CD14-positive monocyte (primary cell): Measurements from ENCODE around the gene PIKFYVE. TPM values are rescaled to one million over a fixed set of nuclear protein-coding genes. Genes with fewer than 3 reads are reported as not detected.

Source experiments
- DNase-seq, 3 donors: peaks; one replicate each; pipeline ENCODE4 v3.0.0-alpha.2; 2011 to 2022
- H2AFZ ChIP-seq: 2 replicates; pipeline ENCODE4 v1.6.0; 2012; ENCODE audit warnings: mild to moderate bottlenecking, low read depth, low read length, inconsistent platforms; ENCODE audit not compliant: insufficient read depth, poor library complexity, severe bottlenecking
- H3K27ac ChIP-seq, 2 donors: 1 replicate in 1 of 2; 2 replicates in 1 of 2; pipeline ENCODE4 v1.5.1; 2012 to 2013; ENCODE audit warnings: low read length in 2 of 2, control low read depth in 1 of 2, inconsistent platforms in 1 of 2, low read depth in 1 of 2, mild to moderate bottlenecking in 1 of 2
- H3K27me3 ChIP-seq, 2 donors: one replicate each; pipeline versions ENCODE4 v1.6.0 to v1.6.1; 2011 to 2013; ENCODE audit warnings: low read length in 2 of 2; ENCODE audit not compliant: control insufficient read depth in 2 of 2, insufficient read depth in 2 of 2
- H3K36me3 ChIP-seq, 2 donors: replicated peaks in 1 of 2; 1 replicate in 1 of 2; 2 replicates in 1 of 2; pipeline versions ENCODE4 v1.5.1 to v1.6.1; 2012 to 2013; ENCODE audit warnings: low read length in 2 of 2, control low read depth in 1 of 2, inconsistent platforms in 1 of 2, mild to moderate bottlenecking in 1 of 2; ENCODE audit not compliant: insufficient read depth in 2 of 2, control insufficient read depth in 1 of 2
- H3K4me1 ChIP-seq, 2 donors: 1 replicate in 1 of 2; 2 replicates in 1 of 2; pipeline versions ENCODE4 v1.5.1 to v1.6.1; 2012 to 2013; ENCODE audit warnings: low read length in 2 of 2, control low read depth in 1 of 2, inconsistent platforms in 1 of 2, mild to moderate bottlenecking in 1 of 2, moderate library complexity in 1 of 2; ENCODE audit not compliant: insufficient read depth in 2 of 2, control insufficient read depth in 1 of 2
- H3K4me2 ChIP-seq: replicated peaks from 2 replicates; pipeline ENCODE3; 2012; ENCODE audit warnings: low read length, moderate library complexity, mild to moderate bottlenecking; ENCODE audit not compliant: poor library complexity, severe bottlenecking; ENCODE audit errors: extremely low read depth
- H3K4me3 ChIP-seq, 3 experiments: fragments of 200-600 bp in 1 of 3; sonication (generic) in 1 of 3; replicated peaks in 1 of 3; 1 replicate in 2 of 3; 2 replicates in 1 of 3; pipeline ENCODE4 v1.5.1; 2011 to 2013; ENCODE audit warnings: low read length in 3 of 3, mild to moderate bottlenecking in 3 of 3, control low read depth in 2 of 3, low read depth in 2 of 3, inconsistent platforms in 1 of 3, moderate library complexity in 1 of 3
- H3K79me2 ChIP-seq: 2 replicates; pipeline ENCODE4 v1.6.0; 2012; ENCODE audit warnings: mild to moderate bottlenecking, control low read depth, inconsistent platforms, low read length, moderate library complexity; ENCODE audit not compliant: insufficient read depth
- H3K9ac ChIP-seq: 2 replicates; pipeline ENCODE4 v1.6.0; 2017; ENCODE audit warnings: low read length, mild to moderate bottlenecking; ENCODE audit not compliant: insufficient read depth, poor library complexity, severe bottlenecking
- H3K9me3 ChIP-seq, 2 donors: replicated peaks in 1 of 2; 1 replicate in 1 of 2; 2 replicates in 1 of 2; pipeline versions ENCODE4 v1.5.1 to v1.6.1; 2012 to 2013; ENCODE audit warnings: low read length in 2 of 2, control low read depth in 1 of 2; ENCODE audit not compliant: control insufficient read depth in 1 of 2, insufficient read depth in 1 of 2
- H4K20me1 ChIP-seq: 2 replicates; pipeline ENCODE4 v1.6.0; 2012; ENCODE audit warnings: mild to moderate bottlenecking, low read length, control low read depth, moderate library complexity; ENCODE audit not compliant: insufficient read depth
- H3K27ac Mint-ChIP-seq, 7 donors: one replicate each; pipeline ENCODE4 v1.8.0; 2020; ENCODE audit warnings: mild to moderate bottlenecking in 7 of 7, mixed read lengths in 7 of 7, moderate library complexity in 6 of 7, inconsistent platforms in 2 of 7
- H3K27me3 Mint-ChIP-seq, 3 donors: one replicate each; pipeline ENCODE4 v1.8.0; 2021 to 2022; ENCODE audit warnings: low read depth in 3 of 3, mild to moderate bottlenecking in 3 of 3, mixed read lengths in 3 of 3, moderate library complexity in 3 of 3, inconsistent platforms in 1 of 3
- H3K36me3 Mint-ChIP-seq, 2 donors: one replicate each; pipeline ENCODE4 v1.8.0; 2020; ENCODE audit warnings: mixed read lengths in 2 of 2, inconsistent platforms in 1 of 2, mild to moderate bottlenecking in 1 of 2
- H3K4me1 Mint-ChIP-seq: one replicate; pipeline ENCODE4 v1.8.0; 2020; ENCODE audit warnings: mild to moderate bottlenecking, mixed read lengths
- H3K4me3 Mint-ChIP-seq, 2 donors: one replicate each; pipeline ENCODE4 v1.8.0; 2020; ENCODE audit warnings: mild to moderate bottlenecking in 2 of 2, mixed read lengths in 2 of 2, moderate library complexity in 1 of 2
- H3K9me3 Mint-ChIP-seq, 7 donors: one replicate each; pipeline ENCODE4 v1.8.0; 2020 to 2022; ENCODE audit warnings: mixed read lengths in 7 of 7, mild to moderate bottlenecking in 6 of 7, moderate library complexity in 6 of 7, inconsistent platforms in 2 of 7
- CTCF ChIP-seq: fragments of 200-600 bp; IDR thresholded peaks from one replicate; pipeline ENCODE4 v1.8.0; 2022; ENCODE audit warnings: antibody characterized with exemption, mild to moderate bottlenecking
- WGBS: methylation state at CpG from one replicate; pipeline ENCODE4 v1.1.5; 2013; ENCODE audit warnings: missing lambda C conversion rate; ENCODE audit not compliant: insufficient coverage; 5-methylcytosine and 5-hydroxymethylcytosine counted together
- intact Hi-C, 2 donors: fragments of 100-400 bp; cut with micrococcal nuclease; formaldehyde crosslinking; loops; one replicate each; pipeline versions ENCODE4 v1.15.0 to v1.15.1; 2023
- polyA plus RNA-seq, 3 donors: library from polyadenylated mRNA; depleted of rRNA in 1 of 3; unstranded in 2 of 3; stranded (reverse) in 1 of 3; fragments of 300-500 nt in 2 of 3; fragments of >200 nt in 1 of 3; fragmentation: Illumina TruSeq in 2 of 3; gene quantifications; 1 replicate in 2 of 3; 2 replicates in 1 of 3; pipeline ENCODE4 v1.2.3, GENCODE V29; 2012 to 2021

PIKFYVE gene
- polyA plus RNA-seq, 3 donors: 3.5 to 17.6 (median 6.2) TPM

GRCh38 chr2:208222351-208222750 lies 43.7 kb upstream of the PIKFYVE start:
- no peak overlapping the region for H3K4me3 Mint-ChIP-seq
- Histone ChIP-seq H3K79me2 (no peaks in the 10 kb centered on the region), H3K36me3 (no peaks in the 10 kb centered on the region), H3K4me1 (no peaks in the 10 kb centered on the region), H3K9ac (no peak overlapping the region), H3K27me3 (no peaks in the 10 kb centered on the region), H3K4me3 (no peak overlapping the region), H3K4me2 (no peak overlapping the region), H4K20me1 (no peaks in the 10 kb centered on the region), H3K9me3 (peaks cover 0 to 5% of the 10 kb centered on the region in 2 donors), H2AFZ (no peak overlapping the region), H3K27ac (no peak overlapping the region)
- peaks cover 0 to 2% of the 10 kb centered on the region in 2 donors for H3K36me3 Mint-ChIP-seq
- WGBS: 90% methylated on average over 3 of the region's 3 CpGs
- intact Hi-C loops: no loop called here
- no peaks in the 10 kb centered on the region for H3K4me1 Mint-ChIP-seq
- no peak for DNase-seq
- H3K27me3 Mint-ChIP-seq: peaks cover 1 to 5% (median 3%) of the 10 kb centered on the region in 3 donors
- H3K9me3 Mint-ChIP-seq: peaks cover 0 to 18% (median 9%) of the 10 kb centered on the region in 7 donors
- TF ChIP-seq CTCF: no peak
- no peak overlapping the region for H3K27ac Mint-ChIP-seq

- no peaks in the 10 kb centered on the region for H3K27me3 ChIP-seq
- intact Hi-C loops: no loop called here
- Mint-ChIP-seq H3K9me3 (peaks cover 0 to 17% (median 9%) of the 10 kb centered on the region in 7 donors), H3K27me3 (peaks cover 1 to 5% (median 3%) of the 10 kb centered on the region in 3 donors), H3K36me3 (no peaks in the 10 kb centered on the region), H3K4me1 (no peaks in the 10 kb centered on the region), H3K27ac (no peak overlapping the region), H3K4me3 (no peak overlapping the region)
- no CpG with 5 or more reads among the region's 2 CpGs for WGBS
- H4K20me1 ChIP-seq: no peaks in the 10 kb centered on the region
- H3K27ac ChIP-seq: no peak overlapping the region
- H3K36me3 ChIP-seq: no peaks in the 10 kb centered on the region
- TF ChIP-seq CTCF: no peak
- no peak overlapping the region for H3K9ac ChIP-seq
- no peaks in the 10 kb centered on the region for H3K4me1 ChIP-seq
- H3K9me3 ChIP-seq: peaks cover 0 to 12% of the 10 kb centered on the region in 2 donors
- no peak for DNase-seq
- H2AFZ ChIP-seq: no peak overlapping the region
- no peaks in the 10 kb centered on the region for H3K79me2 ChIP-seq
- H3K4me3 ChIP-seq: no peak overlapping the region
- H3K4me2 ChIP-seq: no peak overlapping the region
Observed at GRCh38 chr2:208224802-208225201, 41.3 kb upstream of the PIKFYVE start.
